ENCODE measurements around the gene MYO5B.
"Not testable (repeated sequence)": the region's sequence is repeated elsewhere in the genome, so short reads cannot be mapped to it uniquely, and the experiment has no call there.

The MYO5B gene

DNA sequence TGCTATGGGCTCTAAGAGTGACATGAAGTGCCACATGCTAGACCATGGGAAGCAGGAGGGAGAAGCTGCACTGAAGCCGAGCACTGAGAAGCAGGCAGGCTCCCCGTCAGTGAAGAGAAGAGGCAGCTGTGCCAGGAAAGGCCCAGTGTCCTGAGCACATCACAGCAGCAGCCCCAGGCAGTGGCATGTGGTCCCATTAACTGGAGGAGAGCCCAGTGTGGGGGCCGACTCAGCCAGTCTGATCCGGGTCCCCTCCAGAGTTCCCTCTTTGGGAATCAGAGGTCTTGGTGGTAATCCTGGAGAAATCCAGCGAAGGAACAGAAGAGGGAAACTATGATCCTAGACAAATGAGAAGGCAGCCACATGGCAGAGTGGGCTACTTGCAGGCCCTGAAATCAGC is 284.9 kb downstream of the MYO5B start:
- DNase-seq = no peak

DNA sequence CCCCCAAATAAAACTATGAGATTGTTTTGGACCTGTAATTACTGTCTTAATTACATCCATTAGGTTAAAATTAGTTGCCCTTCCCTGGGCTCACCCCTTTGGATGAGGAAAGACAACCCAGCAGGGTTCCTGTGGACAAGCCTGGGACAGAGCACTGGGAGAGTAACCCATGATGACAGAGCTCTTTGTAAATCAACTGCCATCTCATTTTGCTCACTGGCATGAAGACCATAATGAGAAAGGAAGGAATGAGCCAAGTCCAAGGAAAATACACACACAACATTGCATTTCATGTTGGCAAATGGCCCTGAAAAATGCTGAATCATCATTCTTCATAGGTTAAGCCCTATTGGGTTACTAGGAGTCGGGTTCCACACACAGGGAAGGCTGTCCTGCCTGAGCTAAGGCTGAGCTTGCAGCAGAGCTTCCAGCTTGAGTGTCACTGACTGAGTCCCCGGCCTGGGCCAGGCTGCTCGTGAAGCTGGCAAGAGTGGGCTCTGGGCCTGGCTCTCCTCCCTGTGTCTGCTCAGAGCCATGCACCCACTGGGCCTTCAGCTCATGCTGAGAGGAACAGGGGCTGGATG is 287.5 kb downstream of the MYO5B start:
- no peak for DNase-seq

GRCh38 chr18:49905771-49906170 is 289.2 kb downstream of the MYO5B start:
- DNase-seq = no peak

DNA sequence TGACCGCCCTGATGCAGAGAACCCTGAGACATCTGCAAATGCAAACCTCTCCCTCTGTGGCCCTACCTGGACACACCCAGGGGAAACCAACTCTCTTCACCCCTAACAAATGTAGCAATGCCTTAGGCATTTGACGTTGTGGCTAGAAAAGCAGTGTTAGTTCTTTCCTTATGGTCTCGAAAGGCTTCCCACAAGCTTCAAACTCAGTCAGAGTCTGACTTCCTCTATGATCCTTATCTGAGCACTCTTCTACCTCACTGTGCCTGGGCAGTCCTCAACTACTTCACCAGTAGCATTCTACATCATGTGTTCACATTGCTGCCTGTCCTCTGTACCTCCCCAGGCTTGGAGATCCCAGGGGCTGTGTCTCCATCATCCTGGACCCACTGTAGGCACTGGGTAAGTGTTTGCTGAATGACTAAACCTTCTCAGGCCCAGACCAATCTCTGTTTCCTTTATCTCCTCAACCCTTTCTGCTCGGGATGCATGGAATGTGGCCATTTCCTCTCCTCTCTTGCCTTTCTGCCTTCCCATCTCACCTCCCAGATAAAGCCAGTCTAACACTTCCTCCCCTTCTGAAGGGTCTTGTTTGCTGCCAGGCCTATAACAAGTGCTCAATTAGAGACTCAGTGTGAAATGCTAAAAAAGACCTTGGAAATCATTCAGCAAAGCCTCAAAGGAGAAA is 289.9 kb downstream of the MYO5B start:
- DNase-seq = no peak

DNA sequence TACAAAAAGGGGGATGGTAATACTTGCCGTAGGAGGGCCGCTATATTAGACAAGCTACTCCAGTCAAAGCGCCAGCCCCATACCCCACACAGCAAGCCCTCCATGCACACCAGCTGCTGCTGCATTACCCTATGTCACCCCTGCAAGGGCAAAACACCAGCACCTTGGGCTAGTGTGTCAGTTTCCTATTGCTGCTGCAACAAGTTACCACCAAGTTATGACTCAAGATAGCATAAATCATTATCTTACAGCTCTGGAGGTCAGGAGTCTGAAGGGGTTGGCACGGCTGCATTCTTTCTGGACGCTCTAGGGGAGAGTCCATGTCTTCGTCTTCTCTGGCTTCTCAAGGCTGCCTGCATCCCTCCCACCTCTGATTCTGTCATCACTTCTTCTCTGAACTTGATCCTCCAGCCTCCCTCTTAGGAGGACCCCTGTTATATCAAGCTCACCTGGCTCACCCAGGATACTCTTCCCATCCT is 293.0 kb downstream of the MYO5B start:
- DNase-seq = no peak

DNA sequence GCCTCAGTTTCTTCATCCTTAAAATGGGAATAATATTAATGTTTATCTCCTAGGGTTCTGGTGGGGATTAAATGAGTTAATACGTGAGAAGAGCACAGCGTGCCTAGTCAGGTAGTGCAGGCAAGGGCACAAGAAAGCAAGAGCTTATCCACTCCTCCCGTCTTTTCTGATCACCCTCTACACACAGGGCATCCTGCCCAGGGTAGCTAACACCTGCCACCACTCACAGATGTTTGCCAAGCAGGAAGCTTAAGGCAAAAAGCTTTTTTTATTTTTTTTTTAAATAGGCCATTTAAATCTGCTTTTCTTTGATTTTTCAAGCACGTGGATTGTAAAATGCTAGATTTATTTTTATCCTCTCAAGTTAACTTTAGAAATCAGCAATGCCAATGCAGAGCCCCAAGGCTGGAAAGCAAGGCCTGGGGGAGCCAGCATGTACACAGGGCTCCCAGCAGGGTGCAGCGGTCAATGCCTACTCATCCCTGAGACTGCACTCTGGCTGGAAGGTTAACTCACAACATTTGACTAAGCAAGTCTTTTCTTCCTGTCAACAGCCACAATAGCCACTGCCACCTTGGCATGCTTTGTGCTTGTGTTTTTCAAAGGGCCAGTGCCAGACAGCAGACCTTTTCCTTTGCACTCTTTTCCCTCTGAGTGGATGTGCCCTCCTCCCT is 295.2 kb downstream of the MYO5B start:
- no peak for DNase-seq

DNA sequence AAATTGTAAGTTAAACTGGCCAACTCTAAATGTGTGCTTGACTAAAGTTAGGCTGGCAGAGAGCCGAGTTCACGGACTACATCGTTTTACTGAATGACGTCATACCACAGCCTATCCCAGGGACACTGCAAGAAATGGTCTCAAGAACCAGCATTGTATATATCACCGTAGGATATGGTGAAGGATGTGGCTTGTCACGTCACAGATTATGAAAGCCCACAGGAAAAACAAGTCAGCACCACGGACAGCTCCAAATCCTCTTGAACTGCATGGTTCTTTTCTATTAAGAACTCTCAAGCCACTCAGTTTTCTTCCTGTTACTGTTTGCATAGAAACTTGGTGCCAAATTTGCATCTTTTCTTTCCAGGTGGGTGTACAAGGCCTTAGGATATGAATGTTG is 296.5 kb downstream of the MYO5B start:
- DNase-seq = peak; percentile 64

DNA sequence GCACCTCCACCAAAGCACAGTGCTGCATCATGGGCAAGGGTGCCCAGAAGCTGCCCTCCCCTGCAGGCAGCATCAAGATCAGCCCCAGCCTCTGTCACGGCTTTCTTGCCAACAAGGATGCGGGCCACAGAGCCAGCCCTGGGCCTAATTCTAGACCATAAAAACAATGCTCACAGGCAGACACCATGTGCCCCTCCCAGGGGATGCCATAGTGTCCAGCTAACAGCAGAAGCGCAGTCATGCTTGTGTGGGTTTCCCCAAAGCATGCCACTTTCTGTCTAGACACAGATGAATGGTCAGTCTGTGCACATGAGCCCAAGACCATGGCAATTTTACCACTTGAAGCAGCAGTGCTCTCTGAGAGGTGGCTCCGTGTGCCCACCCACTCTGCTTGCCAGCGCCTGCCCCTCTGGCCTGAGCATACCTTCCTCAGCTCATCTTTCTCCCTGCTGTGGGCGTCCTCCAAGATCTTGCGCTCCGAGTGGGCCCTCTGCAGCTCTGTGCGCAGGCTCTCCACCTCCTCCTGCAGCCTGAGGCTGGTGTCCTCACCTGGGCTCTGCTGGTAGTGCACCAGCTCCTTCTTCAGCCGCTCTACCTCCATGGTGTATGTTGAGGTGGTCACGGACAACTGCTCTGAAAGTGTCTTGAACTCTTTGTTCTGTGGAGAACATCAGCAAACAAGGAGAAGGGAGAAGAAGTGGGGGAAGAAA is 300.3 kb downstream of the MYO5B start:
- no peak for DNase-seq

DNA sequence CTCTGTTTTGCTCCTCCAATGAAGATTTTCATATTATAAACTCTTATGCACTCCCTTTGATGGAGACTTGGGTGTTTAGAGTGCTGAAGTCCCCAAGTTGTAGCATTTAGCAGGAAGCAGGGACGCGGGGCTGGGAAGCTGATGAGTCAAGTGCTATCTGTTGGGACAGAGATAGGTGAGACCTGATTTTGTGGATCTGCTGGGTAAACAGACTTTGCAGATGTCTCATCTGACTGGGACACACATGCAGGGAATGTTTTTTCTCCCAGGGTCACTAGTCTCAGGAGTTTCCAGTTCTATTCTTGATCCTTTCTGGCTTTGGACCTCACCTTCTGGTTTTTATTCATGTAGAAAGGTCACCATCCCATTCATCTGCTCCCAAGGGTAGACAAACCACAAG is 301.9 kb downstream of the MYO5B start:
- DNase-seq = no peak

GRCh38 chr18:49892148-49892924 is 302.6 kb downstream of the MYO5B start:
- no peak for DNase-seq

DNA sequence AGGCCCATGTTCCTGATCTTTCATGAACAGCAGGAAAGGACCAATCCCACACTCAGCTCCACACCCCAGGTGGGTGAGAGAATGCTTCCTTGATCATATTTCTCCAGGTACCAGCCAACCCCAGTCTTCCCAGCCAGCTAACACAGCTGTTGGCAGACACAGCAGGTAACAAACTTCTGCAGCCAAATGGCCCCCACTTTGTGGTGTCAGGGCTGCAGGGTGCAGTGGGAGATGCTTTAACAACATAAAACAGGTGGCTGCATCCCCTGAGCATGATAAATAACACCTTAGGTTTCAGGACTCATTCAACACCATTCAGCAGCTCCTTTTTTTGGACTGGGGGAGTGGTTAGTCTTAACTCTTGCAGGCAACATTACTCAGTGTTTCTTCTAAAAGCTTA is 304.9 kb downstream of the MYO5B start:
- DNase-seq = no peak

GRCh38 chr18:49889552-49889951 is 305.4 kb downstream of the MYO5B start:
- not testable (repeated sequence) for DNase-seq

GRCh38 chr18:49886891-49887764 is 307.8 kb downstream of the MYO5B start:
- DNase-seq = no peak

GRCh38 chr18:49884959-49885358 is 310.0 kb downstream of the MYO5B start:
- no peak for DNase-seq

DNA sequence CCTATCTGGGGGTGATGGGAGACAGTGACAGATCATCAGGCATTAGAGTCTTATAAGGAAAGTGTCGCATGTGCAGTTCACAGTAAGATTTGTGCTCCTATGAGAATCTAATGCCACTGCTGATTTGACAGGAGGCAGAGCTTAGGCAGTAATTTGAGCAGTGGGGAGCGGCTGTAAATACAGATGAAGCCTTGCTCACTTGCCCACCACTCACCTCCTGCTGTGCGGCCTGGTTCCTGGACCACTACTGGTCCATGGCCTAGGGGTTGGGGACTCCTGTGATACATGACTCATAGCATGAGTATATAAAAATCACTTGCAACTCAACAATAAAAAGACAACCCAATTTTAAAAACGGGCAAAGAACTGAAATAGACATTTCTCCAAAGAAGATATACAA is 310.5 kb downstream of the MYO5B start:
- no peak for DNase-seq

DNA sequence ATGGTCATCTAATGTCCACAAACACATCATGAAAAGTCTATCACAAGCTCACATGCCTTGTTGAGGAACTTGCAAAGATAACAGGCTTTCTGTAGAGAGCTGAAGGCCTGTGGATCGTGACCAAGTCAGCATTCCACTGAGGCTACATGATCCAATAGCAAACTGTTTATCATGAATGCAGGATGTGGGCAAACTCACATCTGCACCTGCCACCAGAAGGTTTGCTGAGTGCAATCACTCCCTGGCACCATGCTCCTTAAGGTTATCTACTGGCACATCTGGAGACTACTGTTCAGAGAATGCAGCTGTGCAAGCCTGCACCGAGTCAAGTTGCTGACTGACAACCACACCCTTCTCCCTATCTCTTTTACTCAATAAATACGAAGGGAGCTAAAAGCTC is 314.3 kb downstream of the MYO5B start:
- DNase-seq = no peak

- no peak for DNase-seq
Observed at GRCh38 chr18:49879271-49879580, 315.7 kb downstream of the MYO5B start.

GRCh38 chr18:49878567-49879270 is 316.2 kb downstream of the MYO5B start:
- DNase-seq = no peak

DNA sequence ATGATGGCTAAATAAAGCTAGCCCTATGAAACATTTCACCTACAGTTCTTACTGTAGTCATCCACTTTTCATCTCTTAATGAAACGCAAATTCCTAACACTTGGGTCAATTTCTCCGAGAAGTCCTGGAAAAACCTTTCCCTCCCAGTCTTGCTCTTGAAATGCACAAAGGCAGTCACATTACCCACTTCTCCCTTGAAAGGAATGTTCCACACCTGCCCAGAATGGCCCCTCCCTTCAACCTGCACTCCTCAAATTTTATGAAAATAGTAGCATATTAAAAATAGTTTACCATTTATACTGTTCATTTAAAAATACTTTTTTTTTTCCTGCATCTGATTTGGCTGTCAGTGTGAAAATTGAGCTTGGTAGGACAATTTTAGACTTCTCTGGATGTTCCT is 316.9 kb downstream of the MYO5B start:
- DNase-seq = no peak

- no peak for DNase-seq
Observed at GRCh38 chr18:49876536-49876935, 318.4 kb downstream of the MYO5B start.

GRCh38 chr18:49875783-49876182 is 319.2 kb downstream of the MYO5B start:
- no peak for DNase-seq
